ENCODE results near the gene TMEM61. TPM values are rescaled to one million over a fixed set of nuclear protein-coding genes. Genes with fewer than 3 reads are reported as not detected.

Gene TMEM61
- total RNA-seq = 0.06 TPM in 1 of 2 replicates, not detected in the other

DNA sequence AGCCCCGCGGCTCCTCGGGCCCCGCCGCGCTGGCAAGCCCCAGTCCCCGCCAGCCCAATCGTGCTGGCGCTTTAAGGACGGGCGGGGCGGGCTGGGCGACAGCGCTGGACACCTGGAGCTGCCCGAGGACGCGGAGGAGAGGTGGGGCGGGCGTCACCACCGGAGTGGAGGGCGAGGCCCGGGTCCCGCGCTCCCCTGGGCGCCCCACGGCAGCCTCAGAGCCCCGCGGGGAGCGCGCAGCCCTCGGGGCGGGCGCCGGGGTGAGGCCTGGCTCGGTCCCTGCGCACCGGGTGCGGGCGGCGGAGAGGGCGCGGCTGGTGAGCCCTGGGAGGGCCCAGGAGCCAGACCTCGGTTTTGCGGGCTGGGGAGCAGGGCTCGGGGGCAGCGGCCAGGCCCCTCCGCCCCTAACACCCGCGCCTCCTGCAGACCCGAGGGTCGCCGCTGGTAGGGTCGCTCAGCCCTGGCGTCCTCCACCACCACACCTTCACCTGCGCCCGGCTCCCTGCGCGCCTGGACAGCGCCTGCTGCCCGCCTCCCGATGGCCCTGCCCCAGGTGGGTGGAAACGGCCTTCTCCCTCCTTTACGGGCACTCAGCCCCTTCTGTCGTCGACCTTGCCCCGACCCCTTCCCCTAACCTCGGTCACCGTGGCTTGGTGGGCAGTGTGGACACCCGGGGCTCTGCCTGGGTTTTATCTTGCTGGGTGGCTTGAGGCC is at the start of gene TMEM61:
TSS of gene TMEM61 (plus strand) at position 101 of the 714 bp plus-strand sequence. CDS start at position 539, 438 bp downstream.

GRCh38 chr1:54998677-54999076 is 18.2 kb downstream of the TMEM61 start, which contains the start of gene BSND:
Gene BSND, plus strand, starts transcription at chr1:54998933. Its CDS starts 254 bp downstream, at chr1:54999187.

DNA sequence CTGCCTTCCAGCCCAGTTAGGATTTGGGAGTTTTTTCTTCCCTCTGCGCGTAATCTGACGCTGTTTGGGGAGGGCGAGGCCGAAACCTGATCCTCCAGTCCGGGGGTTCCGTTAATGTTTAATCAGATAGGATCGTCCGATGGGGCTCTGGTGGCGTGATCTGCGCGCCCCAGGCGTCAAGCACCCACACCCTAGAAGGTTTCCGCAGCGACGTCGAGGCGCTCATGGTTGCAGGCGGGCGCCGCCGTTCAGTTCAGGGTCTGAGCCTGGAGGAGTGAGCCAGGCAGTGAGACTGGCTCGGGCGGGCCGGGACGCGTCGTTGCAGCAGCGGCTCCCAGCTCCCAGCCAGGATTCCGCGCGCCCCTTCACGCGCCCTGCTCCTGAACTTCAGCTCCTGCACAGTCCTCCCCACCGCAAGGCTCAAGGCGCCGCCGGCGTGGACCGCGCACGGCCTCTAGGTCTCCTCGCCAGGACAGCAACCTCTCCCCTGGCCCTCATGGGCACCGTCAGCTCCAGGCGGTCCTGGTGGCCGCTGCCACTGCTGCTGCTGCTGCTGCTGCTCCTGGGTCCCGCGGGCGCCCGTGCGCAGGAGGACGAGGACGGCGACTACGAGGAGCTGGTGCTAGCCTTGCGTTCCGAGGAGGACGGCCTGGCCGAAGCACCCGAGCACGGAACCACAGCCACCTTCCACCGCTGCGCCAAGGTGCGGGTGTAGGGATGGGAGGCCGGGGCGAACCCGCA is 59.1 kb downstream of the TMEM61 start, which contains the start of gene PCSK9:
TSS of gene PCSK9 (plus strand) at position 207 of the 741 bp plus-strand sequence. CDS start at position 497, 290 bp downstream.

Other genes starting within 250 kb of the TMEM61 start
- gene PARS2, start 216.1 kb upstream of the TMEM61 start, total RNA-seq = 2.3 and 4.2 TPM in 2 replicates
- gene TTC22, start 179.3 kb upstream of the TMEM61 start, total RNA-seq = not detected in 2 replicates
- 56.8 and 87.4 TPM in 2 replicates for gene DHCR24, start 93.4 kb upstream of the TMEM61 start, total RNA-seq
- not detected in 2 replicates for gene BSND, start 18.3 kb downstream of the TMEM61 start, total RNA-seq
- 0.06 and 0.32 TPM in 2 replicates for gene PCSK9, start 58.9 kb downstream of the TMEM61 start, total RNA-seq
- 33.8 and 75.6 TPM in 2 replicates for gene USP24, start 234.7 kb downstream of the TMEM61 start, total RNA-seq

All from bladder microvascular endothelial cell (primary cell).